ENCODE measurements around the gene XG.
"Not testable (repeated sequence)": the region's sequence is repeated elsewhere in the genome, so short reads cannot be mapped to it uniquely, and the experiment has no call there.

XG gene

GRCh38 chrX:2761246-2761645, 9.4 kb downstream of the XG start:
- TF ChIP-seq, protein P1, sequence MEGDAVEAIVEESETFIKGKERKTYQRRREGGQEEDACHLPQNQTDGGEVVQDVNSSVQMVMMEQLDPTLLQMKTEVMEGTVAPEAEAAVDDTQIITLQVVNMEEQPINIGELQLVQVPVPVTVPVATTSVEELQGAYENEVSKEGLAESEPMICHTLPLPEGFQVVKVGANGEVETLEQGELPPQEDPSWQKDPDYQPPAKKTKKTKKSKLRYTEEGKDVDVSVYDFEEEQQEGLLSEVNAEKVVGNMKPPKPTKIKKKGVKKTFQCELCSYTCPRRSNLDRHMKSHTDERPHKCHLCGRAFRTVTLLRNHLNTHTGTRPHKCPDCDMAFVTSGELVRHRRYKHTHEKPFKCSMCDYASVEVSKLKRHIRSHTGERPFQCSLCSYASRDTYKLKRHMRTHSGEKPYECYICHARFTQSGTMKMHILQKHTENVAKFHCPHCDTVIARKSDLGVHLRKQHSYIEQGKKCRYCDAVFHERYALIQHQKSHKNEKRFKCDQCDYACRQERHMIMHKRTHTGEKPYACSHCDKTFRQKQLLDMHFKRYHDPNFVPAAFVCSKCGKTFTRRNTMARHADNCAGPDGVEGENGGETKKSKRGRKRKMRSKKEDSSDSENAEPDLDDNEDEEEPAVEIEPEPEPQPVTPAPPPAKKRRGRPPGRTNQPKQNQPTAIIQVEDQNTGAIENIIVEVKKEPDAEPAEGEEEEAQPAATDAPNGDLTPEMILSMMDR (conservative IDR thresholded peaks at IDR 0.05) = no peak

GRCh38 chrX:2762671-2763070, 10.8 kb downstream of the XG start:
- H3K27ac ChIP-seq = not testable (repeated sequence)

More at GRCh38 chrX:2761246-2761645, 9.4 kb downstream of the XG start:
- H3K27ac ChIP-seq = no peak overlapping the region

GRCh38 chrX:2764766-2765548, 13.1 kb downstream of the XG start:
- H3K27ac ChIP-seq = not testable (repeated sequence)

- TF ChIP-seq, protein P1 (conservative IDR thresholded peaks at IDR 0.05) = no peak
- no peak overlapping the region for H3K27ac ChIP-seq
These were observed 13.7 kb downstream of the XG start for GRCh38 chrX:2765549-2765830.

GRCh38 chrX:2766906-2767305, 15.1 kb downstream of the XG start:
- TF ChIP-seq, protein P1 (conservative IDR thresholded peaks at IDR 0.05) = no peak
- no peak overlapping the region for H3K27ac ChIP-seq

GRCh38 chrX:2767631-2768455, 16.0 kb downstream of the XG start:
- TF ChIP-seq, protein P1 (conservative IDR thresholded peaks at IDR 0.05) = no peak
- H3K27ac ChIP-seq = no peak overlapping the region

DNA sequence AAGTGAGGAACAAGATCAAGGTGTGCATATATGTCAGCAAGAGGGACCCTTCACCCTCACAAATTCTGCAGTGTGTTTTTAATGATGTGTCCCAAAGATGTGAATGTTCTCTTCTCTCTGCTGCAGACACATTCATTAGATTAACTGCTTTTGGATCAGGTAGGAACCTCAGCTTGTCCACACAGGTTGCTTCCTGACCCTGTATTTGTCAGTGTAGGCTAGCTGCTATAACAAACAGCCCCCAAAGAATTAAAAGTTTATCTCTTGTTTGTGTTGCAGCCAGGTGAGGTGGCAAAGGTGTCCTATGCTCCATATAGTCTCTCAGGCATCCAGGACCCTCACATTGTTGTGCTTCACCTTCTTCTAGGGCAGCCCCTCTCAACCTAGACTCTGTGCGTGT, 17.8 kb downstream of the XG start:
- H3K27ac ChIP-seq = no peak overlapping the region
- TF ChIP-seq, protein P1 (conservative IDR thresholded peaks at IDR 0.05) = no peak

- not testable (repeated sequence) for H3K27ac ChIP-seq
These were observed 21.6 kb downstream of the XG start for GRCh38 chrX:2773166-2774055.

All from VCaP (cell line).